ENCODE results near the gene TTLL1. TPM values are rescaled to one million over a fixed set of nuclear protein-coding genes. Genes with fewer than 3 reads are reported as not detected.
"Not testable (repeated sequence)": the region's sequence is repeated elsewhere in the genome, so short reads cannot be mapped to it uniquely, and the experiment has no call there.

Gene TTLL1
- total and polyA plus RNA-seq, 2 experiments from 2014 or later = 33.0 to 38.2 TPM

- H3K9me3 ChIP-seq (ENCODE audit: low read depth) = no peaks in the 10 kb centered on the region
- H3K4me3 ChIP-seq = no peak overlapping the region
- TF ChIP-seq CTCF (IDR thresholded peaks at IDR 0.05; ENCODE audit: low read depth, low read length) = no peak
- no peak for DNase-seq (ENCODE audit: low read depth in 1 of 2, low spot score in 1 of 2)
- H3K27ac ChIP-seq = no peak overlapping the region
- H3K27me3 ChIP-seq = no peaks in the 10 kb centered on the region
- H3K36me3 ChIP-seq = no peaks in the 10 kb centered on the region
- peaks cover 30% of the 10 kb centered on the region for H3K4me1 ChIP-seq (ENCODE audit: low read depth)
These were observed 91.6 kb downstream of the TTLL1 start for GRCh38 chr22:42997582-42998090.

- TF ChIP-seq CTCF (IDR thresholded peaks at IDR 0.05; ENCODE audit: low read depth, low read length) = no peak
- DNase-seq (ENCODE audit: low read depth in 1 of 2, low spot score in 1 of 2) = peak in 1 of 2 donors; percentile 93
- Histone ChIP-seq H3K27me3 (no peaks in the 10 kb centered on the region), H3K27ac (no peak overlapping the region), H3K36me3 (no peaks in the 10 kb centered on the region), H3K4me1 (ENCODE audit: low read depth) (peaks cover 22% of the 10 kb centered on the region), H3K9me3 (ENCODE audit: low read depth) (no peaks in the 10 kb centered on the region), H3K4me3 (no peak overlapping the region)
These were observed 92.4 kb downstream of the TTLL1 start for GRCh38 chr22:42996646-42997365.

GRCh38 chr22:42995654-42996053 lies 93.5 kb downstream of the TTLL1 start:
- DNase-seq (ENCODE audit: low read depth in 1 of 2, low spot score in 1 of 2); H3K9me3 ChIP-seq (ENCODE audit: low read depth); H3K36me3 ChIP-seq; H3K27me3 ChIP-seq; H3K4me3 ChIP-seq: not testable (repeated sequence)
- H3K4me1 ChIP-seq (ENCODE audit: low read depth) = peaks cover 23% of the 10 kb centered on the region
- peak overlapping the region; percentile 87 for H3K27ac ChIP-seq

- peak; percentile 37 to 96 for DNase-seq (ENCODE audit: low read depth in 1 of 2, low spot score in 1 of 2)
- no peak overlapping the region for H3K4me3 ChIP-seq
- no peaks in the 10 kb centered on the region for H3K9me3 ChIP-seq (ENCODE audit: low read depth)
- H3K27ac ChIP-seq = peak overlapping the region; percentile 87
- H3K36me3 ChIP-seq = no peaks in the 10 kb centered on the region
- no peaks in the 10 kb centered on the region for H3K27me3 ChIP-seq
- H3K4me1 ChIP-seq (ENCODE audit: low read depth) = peaks cover 22% of the 10 kb centered on the region
- TF ChIP-seq CTCF (IDR thresholded peaks at IDR 0.05; ENCODE audit: low read depth, low read length) = no peak
These were observed 94.2 kb downstream of the TTLL1 start for GRCh38 chr22:42994917-42995562.

- DNase-seq (ENCODE audit: low read depth in 1 of 2, low spot score in 1 of 2) = no peak
- no peaks in the 10 kb centered on the region for H3K36me3 ChIP-seq
- no peaks in the 10 kb centered on the region for H3K27me3 ChIP-seq
- no peaks in the 10 kb centered on the region for H3K9me3 ChIP-seq (ENCODE audit: low read depth)
- H3K4me1 ChIP-seq (ENCODE audit: low read depth) = peaks cover 22% of the 10 kb centered on the region
- peak overlapping the region; percentile 87 for H3K27ac ChIP-seq
- TF ChIP-seq CTCF (IDR thresholded peaks at IDR 0.05; ENCODE audit: low read depth, low read length) = no peak
- no peak overlapping the region for H3K4me3 ChIP-seq
These were observed 94.8 kb downstream of the TTLL1 start for GRCh38 chr22:42994276-42994916.

Data from cardiac muscle cell (in vitro differentiated cells and primary cell).